H9 (cell line): ENCODE results near the gene AP1S3. TPM values are rescaled to one million over a fixed set of nuclear protein-coding genes. Genes with fewer than 3 reads are reported as not detected.

Source experiments
- DNase-seq: peaks from one replicate; pipeline ENCODE4 v3.0.0-alpha.2; 2017
- H2AFZ ChIP-seq: one replicate; pipeline ENCODE4 v1.6.1; 2013; ENCODE audit warnings: mild to moderate bottlenecking, low read length, control low read depth, moderate library complexity
- H2AK5ac ChIP-seq: 2 replicates; pipeline ENCODE4 v1.6.1; 2013; ENCODE audit warnings: low read length, control low read depth, mixed read lengths; ENCODE audit not compliant: insufficient read length
- H2BK120ac ChIP-seq: one replicate; pipeline ENCODE4 v1.6.1; 2013; ENCODE audit warnings: low read depth, mild to moderate bottlenecking, low read length, control low read depth, inconsistent platforms; ENCODE audit not compliant: poor library complexity, severe bottlenecking
- H2BK12ac ChIP-seq: 2 replicates; pipeline ENCODE4 v1.6.1; 2013; ENCODE audit warnings: low read length, control low read depth, mixed read lengths, low read depth; ENCODE audit not compliant: insufficient read length
- H2BK15ac ChIP-seq: 2 replicates; pipeline ENCODE4 v1.6.1; 2013; ENCODE audit warnings: low read depth, low read length, control low read depth
- H2BK20ac ChIP-seq: one replicate; pipeline ENCODE4 v1.6.1; 2013; ENCODE audit warnings: low read depth, mild to moderate bottlenecking, low read length, control low read depth, inconsistent platforms; ENCODE audit not compliant: poor library complexity, severe bottlenecking
- H2BK5ac ChIP-seq: 2 replicates; pipeline ENCODE4 v1.6.1; 2013; ENCODE audit warnings: low read length, control low read depth, mixed read lengths; ENCODE audit not compliant: insufficient read length
- H3K14ac ChIP-seq: 2 replicates; pipeline ENCODE4 v1.6.1; 2013; ENCODE audit warnings: low read length, control low read depth; ENCODE audit not compliant: insufficient read depth
- H3K18ac ChIP-seq: 2 replicates; pipeline ENCODE4 v1.6.1; 2013; ENCODE audit warnings: low read depth, mild to moderate bottlenecking, mixed read lengths, low read length, control low read depth; ENCODE audit not compliant: insufficient read length
- H3K23ac ChIP-seq: 2 replicates; pipeline ENCODE4 v1.6.1; 2013; ENCODE audit warnings: low read length, control low read depth, mixed read lengths, low read depth; ENCODE audit not compliant: insufficient read length
- H3K23me2 ChIP-seq: 2 replicates; pipeline ENCODE4 v1.6.1; 2013; ENCODE audit warnings: low read depth, mild to moderate bottlenecking, mixed read lengths, low read length, control low read depth; ENCODE audit not compliant: insufficient read length, poor library complexity, severe bottlenecking
- H3K27ac ChIP-seq: 2 replicates; pipeline ENCODE4 v1.5.1; 2013; ENCODE audit warnings: low read length, control low read depth, mixed read lengths, low read depth; ENCODE audit not compliant: insufficient read length
- H3K27me3 ChIP-seq: 2 replicates; pipeline ENCODE4 v1.6.1; 2013; ENCODE audit warnings: low read length, control low read depth, inconsistent platforms; ENCODE audit not compliant: insufficient read depth
- H3K4ac ChIP-seq: 2 replicates; pipeline ENCODE4 v1.6.1; 2013; ENCODE audit warnings: low read depth, mild to moderate bottlenecking, control low read depth, inconsistent platforms, low read length, moderate library complexity
- H3K4me1 ChIP-seq: 2 replicates; pipeline ENCODE4 v1.6.1; 2013; ENCODE audit warnings: low read length, control low read depth, inconsistent platforms; ENCODE audit not compliant: insufficient read depth
- H3K4me2 ChIP-seq: 2 replicates; pipeline ENCODE4 v1.6.1; 2013; ENCODE audit warnings: low read length, control low read depth, mixed read lengths; ENCODE audit not compliant: insufficient read length, insufficient read depth
- H3K56ac ChIP-seq: 2 replicates; pipeline ENCODE4 v1.6.1; 2013; ENCODE audit warnings: low read depth, mild to moderate bottlenecking, mixed read lengths, low read length, control low read depth; ENCODE audit not compliant: insufficient read length
- H3K79me1 ChIP-seq: 2 replicates; pipeline ENCODE4 v1.6.1; 2013; ENCODE audit warnings: low read depth, mild to moderate bottlenecking, moderate library complexity, low read length, control low read depth, inconsistent platforms; ENCODE audit not compliant: insufficient read depth, poor library complexity, severe bottlenecking
- H3K79me2 ChIP-seq: 2 replicates; pipeline ENCODE4 v1.6.1; 2013; ENCODE audit warnings: low read length, control low read depth, inconsistent platforms; ENCODE audit not compliant: insufficient read depth
- H3K9ac ChIP-seq: 2 replicates; pipeline ENCODE4 v1.6.1; 2013; ENCODE audit warnings: low read length, control low read depth, mixed read lengths; ENCODE audit not compliant: insufficient read length; ENCODE audit errors: extremely low read depth
- H3K9me3 ChIP-seq: one replicate; pipeline ENCODE4 v1.6.1; 2013; ENCODE audit warnings: low read depth, low read length, inconsistent platforms; ENCODE audit not compliant: control insufficient read depth
- H3T11ph ChIP-seq: one replicate; pipeline ENCODE4 v1.6.1; 2013; ENCODE audit warnings: mild to moderate bottlenecking, low read length, control low read depth, inconsistent platforms
- H4K20me1 ChIP-seq: one replicate; pipeline ENCODE4 v1.6.1; 2013; ENCODE audit not compliant: control insufficient read depth, insufficient read length, insufficient read depth
- H4K5ac ChIP-seq: 2 replicates; pipeline ENCODE4 v1.6.1; 2013; ENCODE audit warnings: low read depth, mild to moderate bottlenecking, mixed read lengths, low read length, control low read depth; ENCODE audit not compliant: insufficient read length
- H4K8ac ChIP-seq: replicated peaks from 2 replicates; pipeline ENCODE4 v1.6.1; 2013; ENCODE audit warnings: low read length, control low read depth, mixed read lengths, low read depth; ENCODE audit not compliant: insufficient read length
- H4K91ac ChIP-seq: 2 replicates; pipeline ENCODE4 v1.6.1; 2013; ENCODE audit warnings: low read depth, mild to moderate bottlenecking, moderate library complexity, mixed read lengths, low read length, control low read depth; ENCODE audit not compliant: insufficient read length
- H3K27ac Mint-ChIP-seq, 3 experiments: 2 replicates in 2 of 3; 3 replicates in 1 of 3; pipeline ENCODE4 v1.8.0; 2020 to 2021; ENCODE audit warnings: mixed read lengths in 3 of 3, mild to moderate bottlenecking in 1 of 3, moderate library complexity in 1 of 3
- H3K27me3 Mint-ChIP-seq: 2 replicates; pipeline ENCODE4 v1.8.0; 2021; ENCODE audit warnings: low read depth, mild to moderate bottlenecking, moderate library complexity, mixed read lengths
- H3K36me3 Mint-ChIP-seq, 3 experiments: 2 replicates in 2 of 3; 3 replicates in 1 of 3; pipeline ENCODE4 v1.8.0; 2020 to 2021; ENCODE audit warnings: low read depth in 3 of 3, mixed read lengths in 3 of 3; ENCODE audit not compliant: insufficient read depth in 1 of 3
- H3K4me1 Mint-ChIP-seq, 2 experiments: 2 replicates each; pipeline ENCODE4 v1.8.0; 2020; ENCODE audit warnings: mixed read lengths in 2 of 2
- H3K4me3 Mint-ChIP-seq, 2 experiments: 2 replicates in 1 of 2; 3 replicates in 1 of 2; pipeline ENCODE4 v1.8.0; 2020 to 2021; ENCODE audit warnings: mild to moderate bottlenecking in 2 of 2, mixed read lengths in 2 of 2, moderate library complexity in 1 of 2
- H3K9me3 Mint-ChIP-seq, 2 experiments: 2 replicates in 1 of 2; 3 replicates in 1 of 2; pipeline ENCODE4 v1.8.0; 2020; ENCODE audit warnings: mild to moderate bottlenecking in 2 of 2, mixed read lengths in 2 of 2, moderate library complexity in 1 of 2
- WGBS: extraction: QIAGEN DNeasy Blood & Tissue Kit; methylation state at CpG from one replicate; pipeline ENCODE4 v1.1.7; 2013; ENCODE audit warnings: missing lambda C conversion rate, low lambda C conversion rate, mixed read lengths; ENCODE audit not compliant: insufficient read length; ENCODE audit errors: extremely low coverage; 5-methylcytosine and 5-hydroxymethylcytosine counted together
- total RNA-seq: library from RNA; stranded (reverse); gene quantifications from 2 replicates; pipeline ENCODE4 v1.2.1, GENCODE V29; 2021
- TF ChIP-seq, protein P1 (sequence below): fragments of 200-600 bp; sonication (generic); conservative IDR thresholded peaks from 3 replicates; pipeline ENCODE4 v1.8.0; 2021; ENCODE audit warnings: antibody characterized with exemption, mild to moderate bottlenecking

AP1S3 gene
- total RNA-seq, 1 experiment from 2014 or later = 8.7 TPM

- Histone ChIP-seq H2BK20ac (no peak overlapping the region), H3K4ac (no peak overlapping the region), H3K23ac (no peak overlapping the region), H2AK5ac (no peak overlapping the region), H3K56ac (no peak overlapping the region), H4K20me1 (no peaks in the 10 kb centered on the region), H2AFZ (no peak overlapping the region), H4K8ac (no peak overlapping the region), H3K79me1 (no peaks in the 10 kb centered on the region), H2BK120ac (no peak overlapping the region), H3K14ac (no peak overlapping the region), H3K27ac (no peak overlapping the region), H3K9ac (no peak overlapping the region), H2BK15ac (no peak overlapping the region), H3K23me2 (no peaks in the 10 kb centered on the region), H3K4me1 (no peaks in the 10 kb centered on the region), H2BK5ac (no peak overlapping the region), H4K91ac (no peak overlapping the region), H3T11ph (no peak overlapping the region), H4K5ac (no peak overlapping the region), H3K79me2 (no peaks in the 10 kb centered on the region), H3K9me3 (no peaks in the 10 kb centered on the region), H3K27me3 (no peaks in the 10 kb centered on the region), H3K4me2 (no peak overlapping the region), H2BK12ac (no peak overlapping the region), H3K18ac (no peak overlapping the region)
- Mint-ChIP-seq H3K9me3 (no peaks in the 10 kb centered on the region; a peak in 2 of 5 replicates), H3K4me3 (no peak overlapping the region), H3K36me3 (peaks cover 26 to 62% (median 50%) of the 10 kb centered on the region in 3 experiments), H3K27ac (peak overlapping the region in 2 of 3 experiments; percentile 31 to 37; a peak in 4 of 7 replicates), H3K4me1 (no peaks in the 10 kb centered on the region), H3K27me3 (no peaks in the 10 kb centered on the region)
- DNase-seq = no peak
- no CpG with 5 or more reads among the region's 5 CpGs for WGBS
- TF ChIP-seq, protein P1, sequence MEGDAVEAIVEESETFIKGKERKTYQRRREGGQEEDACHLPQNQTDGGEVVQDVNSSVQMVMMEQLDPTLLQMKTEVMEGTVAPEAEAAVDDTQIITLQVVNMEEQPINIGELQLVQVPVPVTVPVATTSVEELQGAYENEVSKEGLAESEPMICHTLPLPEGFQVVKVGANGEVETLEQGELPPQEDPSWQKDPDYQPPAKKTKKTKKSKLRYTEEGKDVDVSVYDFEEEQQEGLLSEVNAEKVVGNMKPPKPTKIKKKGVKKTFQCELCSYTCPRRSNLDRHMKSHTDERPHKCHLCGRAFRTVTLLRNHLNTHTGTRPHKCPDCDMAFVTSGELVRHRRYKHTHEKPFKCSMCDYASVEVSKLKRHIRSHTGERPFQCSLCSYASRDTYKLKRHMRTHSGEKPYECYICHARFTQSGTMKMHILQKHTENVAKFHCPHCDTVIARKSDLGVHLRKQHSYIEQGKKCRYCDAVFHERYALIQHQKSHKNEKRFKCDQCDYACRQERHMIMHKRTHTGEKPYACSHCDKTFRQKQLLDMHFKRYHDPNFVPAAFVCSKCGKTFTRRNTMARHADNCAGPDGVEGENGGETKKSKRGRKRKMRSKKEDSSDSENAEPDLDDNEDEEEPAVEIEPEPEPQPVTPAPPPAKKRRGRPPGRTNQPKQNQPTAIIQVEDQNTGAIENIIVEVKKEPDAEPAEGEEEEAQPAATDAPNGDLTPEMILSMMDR = no peak
Observed at GRCh38 chr2:223887127-223887526, 49.7 kb upstream of the AP1S3 start.
